D721Med (cell line): ENCODE results near the gene GSPT1.
"Not testable (repeated sequence)": the region's sequence is repeated elsewhere in the genome, so short reads cannot be mapped to it uniquely, and the experiment has no call there.

Source experiments
- DNase-seq: peaks from one replicate; pipeline ENCODE4 v3.0.0; 2011; ENCODE audit warnings: low spot score; ENCODE audit not compliant: insufficient read length
- FAIRE-seq: peaks from 2 replicates; lab custom pipeline; 2011; peaks lifted over from hg19 to GRCh38; lab: Jason Lieb, UNC
- CTCF ChIP-seq: IDR thresholded peaks from 2 replicates; pipeline ENCODE4 v1.5.1; 2012; ENCODE audit warnings: mild to moderate bottlenecking, control low read depth; ENCODE audit not compliant: insufficient read depth; ENCODE audit errors: missing control alignments

Gene GSPT1

DNA sequence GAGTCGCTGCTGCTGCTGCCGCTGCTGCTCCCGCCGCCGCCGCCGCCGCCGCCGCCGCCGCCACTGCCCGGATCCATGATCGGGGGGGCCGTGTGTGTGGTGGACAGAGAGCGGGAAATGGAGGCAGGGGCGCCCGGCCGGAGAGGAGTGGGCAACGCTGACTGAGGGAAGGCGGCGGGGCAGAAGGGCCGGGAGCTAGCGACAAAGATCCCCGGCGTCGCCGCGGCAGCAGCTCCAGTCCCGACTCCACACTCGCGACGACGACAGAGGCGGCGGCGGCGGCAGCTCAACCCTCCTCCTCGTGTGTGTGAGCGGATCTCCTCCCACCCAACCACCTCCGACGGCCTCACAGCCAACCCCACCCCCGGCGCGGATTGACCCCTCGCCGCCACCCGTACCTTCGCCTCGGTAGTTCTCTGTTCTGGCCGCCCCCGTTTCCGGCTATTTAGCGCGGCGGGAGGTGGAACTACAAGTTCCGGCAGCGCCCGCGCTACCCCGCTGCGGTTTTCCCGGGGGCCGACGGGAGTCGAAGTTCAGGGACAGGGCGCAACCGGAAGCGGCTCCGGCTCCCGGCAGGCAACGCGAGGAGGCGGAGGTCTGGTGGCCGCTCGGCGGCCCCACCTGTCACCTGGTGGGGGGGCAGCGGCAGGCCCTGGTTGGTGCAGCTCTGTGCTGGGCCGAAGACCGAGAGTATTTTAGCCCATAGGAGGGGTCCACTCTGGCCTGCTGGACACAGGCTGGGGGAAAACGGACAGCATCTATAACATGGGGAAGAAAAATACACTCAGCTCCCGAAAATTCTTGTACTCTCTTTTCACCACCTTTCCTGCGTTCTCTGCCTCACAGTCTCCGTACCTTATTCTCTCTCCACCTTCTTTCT lies at the start of gene GSPT1:
Gene GSPT1 (minus strand): TSS at position 313 of the 880 bp plus-strand sequence. CDS start 236 bp downstream, at position 77.
- DNase-seq (peak; percentile 63), FAIRE-seq (no peak)
- TF ChIP-seq CTCF, result no peak

GRCh38 chr16:11964761-11965551 lies 49.2 kb upstream of the GSPT1 start, which contains the start of gene TNFRSF17:
TSS of gene TNFRSF17 (plus strand) at chr16:11965210. CDS start at chr16:11965325, 115 bp downstream.
- FAIRE-seq (no peak), DNase-seq (no peak)
- no peak for TF ChIP-seq CTCF

DNA sequence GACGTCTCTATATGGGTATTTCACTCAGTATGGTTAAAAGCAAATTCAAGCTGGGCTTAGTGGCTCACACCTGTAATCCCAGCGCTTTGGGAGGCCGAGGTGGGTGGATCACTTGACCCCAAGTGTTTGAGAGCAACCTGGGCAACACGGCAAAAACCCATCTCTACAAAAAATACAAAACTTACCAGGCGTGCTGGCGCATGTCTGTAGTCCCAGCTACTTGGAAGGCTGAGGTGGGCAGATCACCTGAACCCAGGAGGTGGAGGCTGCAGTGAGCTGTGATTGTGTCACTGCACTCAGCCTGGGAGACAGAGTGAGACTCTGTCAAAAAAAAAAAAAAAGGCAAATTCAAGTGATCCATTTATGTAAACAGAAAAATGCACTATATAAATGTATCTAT lies 48.0 kb upstream of the GSPT1 start:
- FAIRE-seq (no peak), DNase-seq (no peak)
- no peak for TF ChIP-seq CTCF

- FAIRE-seq, result not testable (repeated sequence)
Observed at GRCh38 chr16:11962978-11963377, 47.2 kb upstream of the GSPT1 start.

DNA sequence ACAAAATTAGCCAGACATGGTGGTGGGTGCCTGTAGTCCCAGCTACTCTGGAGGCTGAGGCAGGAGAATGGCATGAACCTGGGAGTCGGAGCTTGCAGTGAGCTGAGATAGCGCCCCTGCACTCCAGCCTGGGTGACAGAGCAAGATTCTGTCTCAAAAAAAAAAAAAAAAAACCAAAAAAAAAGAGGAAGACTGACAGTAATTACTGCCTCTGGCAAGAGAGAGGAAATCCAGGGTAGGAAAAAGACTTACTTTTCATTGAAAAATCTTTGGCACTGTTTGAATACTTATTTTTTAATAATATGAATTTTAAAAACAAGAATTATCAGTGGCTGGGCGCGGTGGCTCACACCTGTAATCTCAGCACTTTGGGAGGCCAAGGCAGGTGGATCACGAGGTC lies 46.7 kb upstream of the GSPT1 start:
- FAIRE-seq, DNase-seq: not testable (repeated sequence)

More at GRCh38 chr16:11962978-11963377, 47.2 kb upstream of the GSPT1 start:
- DNase-seq, result not testable (repeated sequence)

GRCh38 chr16:11957591-11958395 lies 42.0 kb upstream of the GSPT1 start:
- TF ChIP-seq CTCF, result no peak
- no peak for FAIRE-seq
- no peak for DNase-seq

GRCh38 chr16:11956558-11956957 lies 40.8 kb upstream of the GSPT1 start:
- DNase-seq, result no peak
- TF ChIP-seq CTCF, result no peak
- FAIRE-seq, result no peak
